HL-60 (cell line): ENCODE measurements around the gene PCLO.

Experiments
- DNase-seq, 2 experiments: peaks; one replicate each; pipeline ENCODE4 v3.0.0-alpha.2; 2010 to 2020; ENCODE audit warnings: low read depth in 1 of 2, low spot score in 1 of 2
- H3K27ac ChIP-seq: fragments of 250-450 bp; sonication (Bioruptor Pico); replicated peaks from 2 replicates; pipeline ENCODE4 v1.5.1; 2020; ENCODE audit warnings: mild to moderate bottlenecking, moderate library complexity
- H3K27me3 ChIP-seq: fragments of 250-450 bp; sonication (Bioruptor Pico); 2 replicates; pipeline ENCODE4 v1.5.1; 2021; ENCODE audit warnings: mild to moderate bottlenecking, moderate library complexity; ENCODE audit not compliant: insufficient read depth, poor library complexity, severe bottlenecking
- H3K4me3 ChIP-seq: replicated peaks from 2 replicates; pipeline ENCODE4 v1.5.1; 2011; ENCODE audit warnings: mild to moderate bottlenecking, control low read depth, low read length; ENCODE audit not compliant: insufficient read depth
- CTCF ChIP-seq: IDR thresholded peaks from one replicate; pipeline ENCODE4 v1.5.1; 2011; ENCODE audit warnings: low read length, control low read depth, inconsistent platforms; ENCODE audit not compliant: insufficient read depth
- GABPA ChIP-seq: IDR thresholded peaks from 2 replicates; pipeline ENCODE4 v1.6.1; 2012; ENCODE audit warnings: low read depth
- POLR2AphosphoS5 ChIP-seq: IDR thresholded peaks from 2 replicates; pipeline ENCODE4 v1.6.1; 2012; ENCODE audit warnings: low read depth
- REST ChIP-seq: IDR thresholded peaks from 2 replicates; pipeline ENCODE4 v1.6.1; 2012; ENCODE audit warnings: low read depth; ENCODE audit not compliant: insufficient replicate concordance
- SPI1 ChIP-seq: IDR thresholded peaks from 2 replicates; pipeline ENCODE4 v1.6.1; 2012; ENCODE audit warnings: low read depth, mild to moderate bottlenecking, borderline replicate concordance

The PCLO gene

GRCh38 chr7:83166781-83167180 lies 4.1 kb upstream of the PCLO start:
- Histone ChIP-seq H3K27me3 (peaks cover 14% of the 10 kb centered on the region), H3K27ac (no peak overlapping the region)
- TF ChIP-seq POLR2AphosphoS5 (no peak), GABPA (no peak), REST (no peak), CTCF (no peak), SPI1 (no peak)

GRCh38 chr7:83161899-83162401 lies 734 bp downstream of the PCLO start:
- peak overlapping the region; percentile 36 for H3K4me3 ChIP-seq
- H3K27me3 ChIP-seq = peaks cover 20% of the 10 kb centered on the region
- no peak for TF ChIP-seq POLR2AphosphoS5
- no peak for TF ChIP-seq REST
- TF ChIP-seq CTCF = no peak
- TF ChIP-seq GABPA = no peak
- no peak for TF ChIP-seq SPI1
- H3K27ac ChIP-seq = no peak overlapping the region
- no peak for DNase-seq

More at GRCh38 chr7:83166781-83167180, 4.1 kb upstream of the PCLO start:
- no peak for DNase-seq
- no peak overlapping the region for H3K4me3 ChIP-seq

DNA sequence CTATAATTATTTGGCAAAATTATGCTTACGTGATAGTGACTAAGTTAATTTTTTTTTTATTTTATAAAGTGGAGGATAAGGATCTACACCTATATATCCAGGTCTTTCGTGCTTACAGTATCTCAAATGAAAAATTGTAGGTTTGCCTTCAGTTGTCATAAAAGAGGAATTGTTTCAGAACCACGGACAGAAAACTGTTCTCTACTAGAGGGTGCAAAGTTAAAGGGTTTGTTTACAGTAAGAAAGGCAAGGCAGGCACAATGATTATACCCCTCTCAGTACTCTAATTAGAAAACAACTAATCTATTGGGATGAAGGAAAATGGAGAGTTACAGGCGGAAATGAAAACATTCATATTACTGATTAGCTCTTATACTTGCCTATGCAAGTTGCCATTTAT lies 1.5 kb downstream of the PCLO start:
- Histone ChIP-seq H3K27ac (no peak overlapping the region), H3K4me3 (no peak overlapping the region), H3K27me3 (peaks cover 20% of the 10 kb centered on the region)
- TF ChIP-seq POLR2AphosphoS5 = no peak
- no peak for TF ChIP-seq GABPA
- TF ChIP-seq CTCF = no peak
- peak; percentile 87 for TF ChIP-seq REST
- no peak for TF ChIP-seq SPI1
- no peak for DNase-seq
